Endodermal cell (in vitro differentiated cells): Measurements from ENCODE around the gene FOXL2NB. TPM values are rescaled to one million over a fixed set of nuclear protein-coding genes. Genes with fewer than 3 reads are reported as not detected.

Experiments
- DNase-seq: peaks from one replicate; pipeline ENCODE4 v3.0.0-alpha.2; 2017
- H3K27ac ChIP-seq: 2 replicates; pipeline ENCODE4 v1.5.1; 2013; ENCODE audit warnings: mild to moderate bottlenecking, low read depth, low read length, moderate library complexity
- H3K27me3 ChIP-seq: 2 replicates; pipeline ENCODE4 v1.6.1; 2013; ENCODE audit warnings: mild to moderate bottlenecking, low read length, moderate library complexity; ENCODE audit not compliant: insufficient read depth, control insufficient read depth, poor library complexity, severe bottlenecking
- H3K36me3 ChIP-seq: 2 replicates; pipeline ENCODE4 v1.7.0; 2013; ENCODE audit warnings: mild to moderate bottlenecking, low read length, moderate library complexity; ENCODE audit not compliant: control insufficient read depth, insufficient read depth
- H3K4me1 ChIP-seq: one replicate; pipeline ENCODE4 v1.7.0; 2013; ENCODE audit warnings: low read length; ENCODE audit not compliant: control insufficient read depth, insufficient read depth
- H3K4me3 ChIP-seq: 2 replicates; pipeline ENCODE4 v1.5.1; 2013; ENCODE audit warnings: mild to moderate bottlenecking, low read length, moderate library complexity
- H3K9ac ChIP-seq: 2 replicates; pipeline ENCODE4 v1.6.1; 2013; ENCODE audit warnings: mild to moderate bottlenecking, low read length, moderate library complexity; ENCODE audit not compliant: poor library complexity, severe bottlenecking; ENCODE audit errors: extremely low read depth
- H3K9me3 ChIP-seq: 2 replicates; pipeline ENCODE4 v1.6.1; 2013; ENCODE audit warnings: mild to moderate bottlenecking, low read length, moderate library complexity; ENCODE audit not compliant: control insufficient read depth
- H3K27ac Mint-ChIP-seq: 2 replicates; pipeline ENCODE4 v1.8.0; 2020; ENCODE audit warnings: mixed read lengths
- H3K27me3 Mint-ChIP-seq: 2 replicates; pipeline ENCODE4 v1.8.0; 2021; ENCODE audit warnings: mild to moderate bottlenecking, mixed read lengths; ENCODE audit not compliant: insufficient read depth
- H3K36me3 Mint-ChIP-seq: 2 replicates; pipeline ENCODE4 v1.8.0; 2020; ENCODE audit warnings: low read depth, mixed read lengths
- H3K4me1 Mint-ChIP-seq: 2 replicates; pipeline ENCODE4 v1.8.0; 2020; ENCODE audit warnings: mixed read lengths
- H3K4me3 Mint-ChIP-seq: 2 replicates; pipeline ENCODE4 v1.8.0; 2020; ENCODE audit warnings: mild to moderate bottlenecking, moderate library complexity, mixed read lengths
- H3K9me3 Mint-ChIP-seq: 2 replicates; pipeline ENCODE4 v1.8.0; 2020; ENCODE audit warnings: mild to moderate bottlenecking, mixed read lengths
- WGBS, 2 experiments: methylation state at CpG; one replicate each; pipeline versions ENCODE4 v1.1.5 to v1.1.7; 2013; ENCODE audit warnings: missing lambda C conversion rate in 2 of 2, mixed read lengths in 1 of 2; ENCODE audit not compliant: insufficient coverage in 1 of 2, insufficient read length in 1 of 2; 5-methylcytosine and 5-hydroxymethylcytosine counted together
- total RNA-seq, 2 donors: library from RNA; stranded (reverse); fragmentation: NEBNext Ultra II Directional in 1 of 2; extraction: Animal tissue kit (Norgen Biotek cat#: 25700) in 1 of 2; gene quantifications; 2 replicates in 1 of 2; 3 replicates in 1 of 2; pipeline ENCODE4 v1.2.1, GENCODE V29; 2021
- TF ChIP-seq, protein P1 (sequence below): fragments of 200-600 bp; sonication (generic); conservative IDR thresholded peaks from 2 replicates; pipeline ENCODE4 v1.5.0; 2021; ENCODE audit warnings: antibody characterized with exemption, mild to moderate bottlenecking

The FOXL2NB gene
- total RNA-seq, 2 donors from 2014 or later, result 0.24 to 0.40 TPM

DNA sequence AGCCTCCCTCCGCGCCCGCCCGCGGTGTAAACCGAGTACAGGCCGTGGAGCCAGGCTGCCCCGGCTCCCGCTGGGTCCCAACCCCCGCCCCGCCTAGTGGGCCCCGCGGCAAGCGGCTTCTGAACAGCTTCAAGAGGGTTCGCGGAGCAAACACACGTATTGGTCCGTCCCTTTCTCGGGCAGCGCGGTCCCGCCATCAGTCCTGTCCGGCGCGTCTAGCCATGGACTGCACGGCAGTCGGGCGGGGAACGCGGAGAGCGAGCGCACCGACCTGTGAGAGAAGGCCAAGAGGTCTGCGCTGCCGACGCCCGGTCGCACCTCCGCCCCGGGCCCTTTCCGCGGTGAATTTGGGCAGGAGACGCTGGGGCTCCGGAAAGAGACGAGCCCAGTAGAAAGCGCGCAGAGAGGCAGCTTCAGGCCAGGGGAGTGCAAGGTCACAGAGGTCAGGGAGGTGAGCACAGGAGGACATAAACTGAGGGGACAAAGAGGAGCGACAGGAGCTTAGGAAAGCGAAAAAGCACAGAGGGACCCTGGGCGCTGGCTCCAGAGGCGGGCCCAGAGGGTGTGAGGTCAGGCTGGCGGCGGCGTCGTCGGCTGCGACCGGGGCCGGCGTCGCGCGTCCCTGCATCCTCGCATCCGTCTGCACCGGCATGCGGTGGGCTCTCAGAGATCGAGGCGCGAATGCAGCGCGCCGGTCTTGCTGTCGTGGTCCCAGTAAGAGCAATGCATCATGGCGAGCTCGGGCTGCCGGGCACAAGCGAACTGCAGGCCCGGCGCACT is 1.9 kb upstream of the FOXL2NB start:
- Mint-ChIP-seq H3K27ac (no peak overlapping the region), H3K4me3 (peak overlapping the region; percentile 47), H3K9me3 (peaks cover 2% of the 10 kb centered on the region), H3K27me3 (peaks cover 94% of the 10 kb centered on the region), H3K36me3 (no peaks in the 10 kb centered on the region), H3K4me1 (peaks cover 30% of the 10 kb centered on the region)
- H3K36me3 ChIP-seq, result no peaks in the 10 kb centered on the region
- TF ChIP-seq, protein P1, sequence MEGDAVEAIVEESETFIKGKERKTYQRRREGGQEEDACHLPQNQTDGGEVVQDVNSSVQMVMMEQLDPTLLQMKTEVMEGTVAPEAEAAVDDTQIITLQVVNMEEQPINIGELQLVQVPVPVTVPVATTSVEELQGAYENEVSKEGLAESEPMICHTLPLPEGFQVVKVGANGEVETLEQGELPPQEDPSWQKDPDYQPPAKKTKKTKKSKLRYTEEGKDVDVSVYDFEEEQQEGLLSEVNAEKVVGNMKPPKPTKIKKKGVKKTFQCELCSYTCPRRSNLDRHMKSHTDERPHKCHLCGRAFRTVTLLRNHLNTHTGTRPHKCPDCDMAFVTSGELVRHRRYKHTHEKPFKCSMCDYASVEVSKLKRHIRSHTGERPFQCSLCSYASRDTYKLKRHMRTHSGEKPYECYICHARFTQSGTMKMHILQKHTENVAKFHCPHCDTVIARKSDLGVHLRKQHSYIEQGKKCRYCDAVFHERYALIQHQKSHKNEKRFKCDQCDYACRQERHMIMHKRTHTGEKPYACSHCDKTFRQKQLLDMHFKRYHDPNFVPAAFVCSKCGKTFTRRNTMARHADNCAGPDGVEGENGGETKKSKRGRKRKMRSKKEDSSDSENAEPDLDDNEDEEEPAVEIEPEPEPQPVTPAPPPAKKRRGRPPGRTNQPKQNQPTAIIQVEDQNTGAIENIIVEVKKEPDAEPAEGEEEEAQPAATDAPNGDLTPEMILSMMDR, result no peak
- peak; percentile 89 for DNase-seq
- H3K27me3 ChIP-seq, result peaks cover 100% of the 10 kb centered on the region
- no peak overlapping the region for H3K9ac ChIP-seq
- WGBS, 2 experiments, result 1% methylated on average over 35 to 80 of the region's 80 CpGs
- H3K4me1 ChIP-seq, result peaks cover 3% of the 10 kb centered on the region
- no peaks in the 10 kb centered on the region for H3K9me3 ChIP-seq
- H3K4me3 ChIP-seq, result peak overlapping the region; percentile 29
- no peak overlapping the region for H3K27ac ChIP-seq

DNA sequence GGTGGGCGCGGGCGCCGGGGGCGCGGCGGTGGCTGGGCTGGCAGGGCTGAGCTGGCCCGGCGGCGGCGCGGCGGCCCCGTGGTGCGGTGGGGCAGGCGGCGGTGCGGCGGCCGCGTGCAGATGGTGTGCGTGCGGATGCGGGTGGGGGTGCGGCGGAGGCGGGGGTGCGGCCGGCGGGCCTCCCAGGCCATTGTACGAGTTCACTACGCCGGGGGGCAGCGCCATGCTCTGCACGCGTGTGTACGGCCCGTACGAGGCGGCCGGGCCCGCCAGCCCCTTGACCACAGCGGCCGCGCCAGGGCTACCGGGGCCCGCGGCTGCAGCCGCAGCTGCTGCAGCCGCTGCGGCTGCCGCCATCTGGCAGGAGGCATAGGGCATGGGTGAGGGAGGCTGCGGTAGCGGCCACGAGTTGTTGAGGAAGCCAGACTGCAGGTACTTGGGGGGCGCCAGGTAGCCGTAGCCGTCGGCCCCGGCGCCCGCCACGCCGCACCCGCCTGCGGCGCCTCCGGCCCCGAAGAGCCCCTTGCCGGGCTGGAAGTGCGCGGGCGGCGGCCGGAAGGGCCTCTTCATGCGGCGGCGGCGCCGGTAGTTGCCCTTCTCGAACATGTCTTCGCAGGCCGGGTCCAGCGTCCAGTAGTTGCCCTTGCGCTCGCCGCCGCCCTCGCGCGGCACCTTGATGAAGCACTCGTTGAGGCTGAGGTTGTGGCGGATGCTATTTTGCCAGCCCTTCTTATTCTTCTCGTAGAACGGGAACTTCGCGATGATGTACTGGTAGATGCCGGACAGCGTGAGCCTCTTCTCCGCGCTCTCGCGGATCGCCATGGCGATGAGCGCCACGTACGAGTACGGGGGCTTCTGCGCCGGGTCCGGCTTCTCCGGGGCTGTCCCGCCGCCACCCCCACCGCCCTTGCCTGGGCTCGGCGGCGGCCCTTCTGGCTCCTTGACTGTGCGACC is 1.0 kb upstream of the FOXL2NB start:
- Histone ChIP-seq H3K27me3 (peaks cover 100% of the 10 kb centered on the region), H3K4me3 (peak overlapping the region; percentile 69), H3K36me3 (no peaks in the 10 kb centered on the region), H3K4me1 (peaks cover 3% of the 10 kb centered on the region), H3K9ac (no peak overlapping the region), H3K9me3 (no peaks in the 10 kb centered on the region), H3K27ac (no peak overlapping the region)
- TF ChIP-seq, protein P1, result peak; percentile 61
- peaks cover 94% of the 10 kb centered on the region for H3K27me3 Mint-ChIP-seq
- no peaks in the 10 kb centered on the region for H3K36me3 Mint-ChIP-seq
- H3K9me3 Mint-ChIP-seq, result peaks cover 2% of the 10 kb centered on the region
- H3K4me3 Mint-ChIP-seq, result peak overlapping the region; percentile 52
- peaks cover 34% of the 10 kb centered on the region for H3K4me1 Mint-ChIP-seq
- 1 to 2% methylated on average over 40 to 120 of the region's 120 CpGs for WGBS, 2 experiments
- no peak overlapping the region for H3K27ac Mint-ChIP-seq
- peak; percentile 86 for DNase-seq

DNA sequence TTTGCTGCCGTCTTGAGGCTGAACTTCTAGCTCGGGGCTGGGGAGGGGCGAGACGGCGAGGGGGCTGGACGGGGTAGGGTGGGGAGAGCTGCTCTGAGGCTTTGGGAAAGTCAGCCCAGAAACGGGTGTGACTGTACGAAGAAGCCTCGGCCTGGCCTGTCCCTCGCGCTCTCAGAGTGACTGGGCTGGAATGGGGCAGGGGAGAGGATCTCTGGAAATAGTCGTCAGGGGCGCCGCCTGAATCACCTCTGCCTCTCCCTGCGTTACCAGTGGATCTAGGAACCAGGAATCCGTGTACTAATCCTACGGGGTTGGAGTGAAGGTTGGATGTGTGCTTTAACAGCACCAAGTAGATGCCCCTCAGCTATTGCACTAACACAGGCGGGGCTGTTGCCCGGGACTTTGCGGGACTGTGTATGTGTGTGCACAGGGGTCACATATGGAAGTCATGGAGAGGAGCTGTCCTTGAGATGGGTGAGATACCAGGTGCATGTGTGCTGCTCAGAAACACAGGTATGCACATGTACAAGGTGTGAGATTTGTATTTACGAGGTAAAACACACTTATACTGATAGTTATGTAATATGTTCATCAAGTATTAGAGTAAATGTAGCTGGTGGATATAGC is 591 bp downstream of the FOXL2NB start:
- no peaks in the 10 kb centered on the region for H3K36me3 Mint-ChIP-seq

More for the DNA sequence above, 591 bp downstream of the FOXL2NB start:
- H3K27me3 ChIP-seq, result peaks cover 100% of the 10 kb centered on the region
- peak overlapping the region; percentile 69 for H3K4me3 ChIP-seq
- no peaks in the 10 kb centered on the region for H3K9me3 ChIP-seq
- H3K4me1 Mint-ChIP-seq, result peaks cover 34% of the 10 kb centered on the region
- peaks cover 3% of the 10 kb centered on the region for H3K4me1 ChIP-seq
- H3K9me3 Mint-ChIP-seq, result peaks cover 2% of the 10 kb centered on the region
- peak overlapping the region; percentile 52 for H3K4me3 Mint-ChIP-seq
- no peak overlapping the region for H3K27ac Mint-ChIP-seq
- H3K9ac ChIP-seq, result no peak overlapping the region
- peak; percentile 82 for DNase-seq
- H3K27me3 Mint-ChIP-seq, result peaks cover 94% of the 10 kb centered on the region
- no peak overlapping the region for H3K27ac ChIP-seq
- WGBS, 2 experiments, result 10 to 16% methylated on average over 4 to 20 of the region's 21 CpGs
- TF ChIP-seq, protein P1, result no peak
- no peaks in the 10 kb centered on the region for H3K36me3 ChIP-seq
